GM19467 (cell line): ENCODE data around the gene AKT3.
"Not testable (repeated sequence)": the region's sequence is repeated elsewhere in the genome, so short reads cannot be mapped to it uniquely, and the experiment has no call there.

Experiments used
- ATAC-seq: cut with Tn5 transposase; IDR thresholded peaks from one replicate; pipeline ENCODE4 v1.9.1; 2021; ENCODE audit warnings: mild to moderate bottlenecking, moderate library complexity; ENCODE audit not compliant: unreplicated experiment

AKT3 gene

DNA sequence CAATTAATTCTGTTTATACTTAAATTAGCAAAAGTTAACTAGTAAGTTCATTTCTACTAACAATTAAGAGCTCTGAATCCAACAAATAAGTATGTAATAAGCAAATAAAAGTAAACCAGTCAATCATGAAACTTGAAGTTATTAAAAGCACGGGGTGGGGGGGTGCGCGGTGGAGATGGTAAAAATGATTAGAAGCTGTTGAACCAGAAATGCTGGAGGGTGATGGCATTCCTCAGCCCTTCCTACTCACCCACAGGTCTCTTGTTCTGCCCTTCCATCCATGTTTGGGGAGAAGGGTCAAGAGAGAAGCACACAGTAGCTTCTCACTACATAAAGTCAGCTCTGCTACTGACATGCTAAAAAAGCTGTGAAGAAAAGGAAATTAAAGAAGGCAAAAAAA, 63.5 kb downstream of the AKT3 start:
- ATAC-seq, result no peak

DNA sequence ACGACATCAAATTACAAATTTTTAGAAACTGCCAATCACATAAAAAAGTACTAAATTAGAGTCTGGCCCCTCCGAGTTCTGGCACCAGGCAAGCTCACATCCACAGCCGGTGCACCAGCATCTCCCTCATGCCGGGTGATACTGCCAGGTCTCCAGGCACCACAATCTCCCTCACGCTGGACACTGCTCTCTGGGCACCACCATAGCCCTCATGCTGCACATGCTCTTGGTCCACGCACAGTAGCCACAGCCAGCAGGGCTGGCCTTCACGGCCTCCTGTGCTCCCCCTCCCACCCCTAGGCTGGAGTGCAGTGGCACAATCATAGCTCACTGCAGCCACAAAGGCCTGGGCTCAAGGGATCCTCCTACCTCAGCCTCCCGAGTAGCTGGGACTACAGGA, 65.5 kb downstream of the AKT3 start:
- no peak for ATAC-seq

- no peak for ATAC-seq
Measured at GRCh38 chr1:243783714-243784113, 66.3 kb downstream of the AKT3 start.

DNA sequence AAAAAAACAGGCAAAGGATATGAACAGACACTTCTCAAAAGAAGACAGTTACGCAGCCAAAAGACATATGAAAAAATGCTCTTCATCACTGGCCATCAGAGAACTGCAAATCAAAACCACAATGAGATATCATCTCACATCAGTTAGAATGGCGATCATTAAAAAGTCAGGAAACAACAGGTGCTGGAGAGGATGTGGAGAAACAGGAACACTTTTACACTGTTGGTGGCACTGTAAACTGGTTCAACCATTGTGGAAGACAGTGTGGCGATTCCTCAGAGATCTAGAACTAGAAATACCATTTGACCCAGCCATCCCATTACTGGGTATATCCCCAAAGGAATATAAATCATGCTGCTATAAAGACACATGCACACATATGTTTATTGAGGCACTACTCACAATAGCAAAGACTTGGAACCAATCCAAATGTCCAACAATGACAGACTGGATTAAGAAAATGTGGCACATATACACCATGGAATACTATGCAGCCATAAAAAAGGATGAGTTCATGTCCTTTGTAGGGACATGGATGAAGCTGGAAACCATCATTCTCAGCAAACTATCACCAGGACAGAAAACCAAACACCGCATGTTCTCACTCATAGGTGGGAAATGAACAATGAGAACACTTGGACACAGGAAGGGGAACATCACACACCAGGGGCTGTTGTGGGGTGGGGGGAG, 77.5 kb downstream of the AKT3 start:
- ATAC-seq, result not testable (repeated sequence)

- no peak for ATAC-seq
Measured at GRCh38 chr1:243770860-243771259, 79.2 kb downstream of the AKT3 start.

DNA sequence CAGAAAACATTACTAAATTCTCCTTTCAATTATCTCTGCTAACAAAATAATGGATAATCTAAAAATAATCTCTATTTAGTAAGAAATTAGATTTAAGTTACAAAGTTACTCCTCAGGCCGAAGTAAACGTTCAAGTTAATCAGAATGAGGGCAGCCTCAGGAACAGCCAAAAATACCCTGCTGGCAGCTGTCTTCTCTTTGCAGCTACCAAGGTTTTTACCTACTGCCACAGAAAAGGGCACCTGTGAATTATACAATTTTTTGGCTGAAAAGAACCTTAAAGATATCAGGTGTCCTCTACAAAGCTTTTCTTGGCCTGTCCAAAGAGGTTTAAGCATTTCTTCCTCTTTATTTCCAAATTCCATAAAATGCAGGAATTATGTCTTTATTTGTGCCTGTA, 84.4 kb downstream of the AKT3 start:
- no peak for ATAC-seq

DNA sequence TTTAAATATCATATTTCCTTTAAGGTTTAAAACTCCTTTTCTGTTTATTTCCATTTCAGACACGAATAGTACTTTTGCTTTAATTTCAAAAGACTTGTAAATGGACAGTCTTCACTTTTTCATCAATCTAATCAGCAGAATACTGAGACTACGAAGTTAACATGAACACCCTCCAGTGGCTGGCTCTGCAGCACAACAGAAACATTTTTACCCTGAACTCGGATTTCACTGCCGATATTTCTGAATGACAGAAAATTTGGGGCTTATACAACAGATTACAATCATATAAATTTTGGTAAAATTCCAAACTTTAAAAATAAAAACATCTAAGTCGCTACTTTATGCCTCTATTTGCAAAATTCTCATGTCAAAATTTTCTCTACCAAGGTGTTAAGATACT, 86.2 kb downstream of the AKT3 start:
- no peak for ATAC-seq

DNA sequence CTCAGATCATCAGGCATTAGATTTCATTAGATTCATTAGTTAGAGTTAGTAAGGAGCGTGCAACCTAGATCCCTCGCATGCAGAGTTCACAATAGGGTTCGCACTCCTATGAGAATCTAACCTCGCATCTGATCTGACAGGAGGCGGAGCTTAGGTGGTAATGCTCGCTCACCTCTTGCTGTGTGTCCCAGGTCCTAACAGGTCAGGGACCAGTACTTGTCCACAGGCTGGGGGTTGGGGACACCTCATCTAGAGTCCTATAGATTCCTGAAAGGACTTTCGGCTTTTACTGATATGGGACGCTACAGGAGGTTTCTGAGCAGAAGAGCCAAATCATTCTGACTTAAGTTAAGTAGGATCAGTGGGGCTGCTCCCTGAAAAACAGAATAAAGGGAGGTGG, 91.4 kb downstream of the AKT3 start:
- ATAC-seq, result no peak

DNA sequence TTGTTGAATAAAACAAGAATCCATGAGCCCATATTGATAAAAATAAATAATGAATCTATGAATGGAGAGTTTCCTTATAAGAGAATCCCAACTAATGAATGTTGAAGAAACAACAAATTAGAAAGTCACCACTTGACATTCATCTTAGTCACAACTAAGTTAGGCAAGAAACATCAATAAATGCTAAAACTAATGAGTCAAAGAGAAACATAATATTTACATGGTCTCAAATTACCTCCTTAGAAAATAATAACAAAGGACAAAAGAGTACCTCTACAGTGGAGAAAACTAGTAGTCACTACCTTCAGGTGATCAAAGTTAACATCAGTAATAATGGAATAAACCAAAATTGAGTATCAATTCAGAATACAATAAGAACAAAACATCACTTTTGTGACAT, 93.5 kb downstream of the AKT3 start:
- ATAC-seq, result no peak

GRCh38 chr1:243754348-243754747, 95.7 kb downstream of the AKT3 start:
- no peak for ATAC-seq

DNA sequence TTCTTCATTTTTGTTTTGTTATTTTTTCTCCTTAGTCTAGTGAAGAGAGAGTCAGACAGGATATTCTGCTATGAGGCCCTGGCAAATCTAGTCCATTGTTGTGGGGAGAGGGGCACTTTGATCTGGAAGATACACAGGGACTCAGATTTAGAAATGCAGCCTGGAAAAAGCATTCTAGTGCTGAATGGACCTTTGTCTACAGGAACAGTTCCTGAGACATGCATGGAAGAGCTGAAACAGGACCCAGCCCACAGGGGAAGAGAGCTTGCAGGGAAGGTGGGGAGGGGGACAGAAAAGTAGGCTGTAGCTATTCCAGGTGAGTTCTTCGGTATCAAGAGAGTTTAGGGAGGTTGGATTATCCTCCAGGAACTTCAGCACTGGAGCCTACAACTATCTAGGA, 98.5 kb downstream of the AKT3 start:
- no peak for ATAC-seq

DNA sequence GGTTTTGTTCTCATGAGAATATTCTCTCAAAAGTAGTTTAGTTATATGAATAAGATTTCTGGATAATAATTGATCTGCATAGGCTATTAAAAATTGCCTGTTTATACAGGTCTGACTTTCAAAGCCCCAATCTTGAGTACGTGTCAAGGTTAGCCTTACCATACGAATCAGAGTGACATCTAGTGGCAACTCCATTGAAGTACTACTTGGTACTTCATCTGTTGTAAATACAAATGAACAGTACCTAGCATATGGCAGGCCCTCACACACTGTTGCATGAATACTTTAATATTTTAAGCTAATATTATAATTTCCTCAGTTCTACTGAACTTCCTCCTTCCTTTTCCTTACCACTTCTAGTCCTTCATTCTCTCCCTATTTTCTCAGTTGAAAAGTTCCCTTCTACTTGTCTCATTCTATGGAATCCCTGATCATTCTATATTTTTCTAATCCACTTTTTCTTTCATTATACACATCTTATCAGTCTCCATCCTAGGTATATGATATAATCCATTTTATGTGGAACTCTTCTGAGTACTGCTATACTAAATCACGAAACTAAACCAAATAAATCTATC, 101.2 kb downstream of the AKT3 start:
- peak; percentile 95 for ATAC-seq

GRCh38 chr1:243748227-243748626, 101.8 kb downstream of the AKT3 start:
- no peak for ATAC-seq

DNA sequence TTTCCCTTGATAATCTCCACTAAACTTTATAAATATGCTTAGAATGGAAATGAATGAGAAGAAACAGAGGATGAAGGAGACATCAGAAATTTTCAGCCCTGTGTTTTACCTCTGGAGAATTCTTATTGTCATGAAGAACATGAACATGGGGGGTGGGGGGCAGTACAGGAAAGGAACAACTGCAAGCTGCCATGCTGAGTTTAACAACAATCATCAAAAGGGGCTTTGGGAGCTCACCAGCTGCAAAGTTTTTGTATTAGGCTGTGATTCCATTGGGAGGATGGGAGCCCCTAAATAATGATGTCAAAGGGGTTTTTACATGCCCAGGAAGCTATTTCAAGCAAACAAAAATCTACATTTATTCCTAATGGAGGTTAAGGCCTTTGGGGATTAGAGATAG, 103.3 kb downstream of the AKT3 start:
- no peak for ATAC-seq

- no peak for ATAC-seq
Measured at GRCh38 chr1:243745356-243745755, 104.7 kb downstream of the AKT3 start.

GRCh38 chr1:243742819-243743218, 107.2 kb downstream of the AKT3 start:
- ATAC-seq, result no peak

DNA sequence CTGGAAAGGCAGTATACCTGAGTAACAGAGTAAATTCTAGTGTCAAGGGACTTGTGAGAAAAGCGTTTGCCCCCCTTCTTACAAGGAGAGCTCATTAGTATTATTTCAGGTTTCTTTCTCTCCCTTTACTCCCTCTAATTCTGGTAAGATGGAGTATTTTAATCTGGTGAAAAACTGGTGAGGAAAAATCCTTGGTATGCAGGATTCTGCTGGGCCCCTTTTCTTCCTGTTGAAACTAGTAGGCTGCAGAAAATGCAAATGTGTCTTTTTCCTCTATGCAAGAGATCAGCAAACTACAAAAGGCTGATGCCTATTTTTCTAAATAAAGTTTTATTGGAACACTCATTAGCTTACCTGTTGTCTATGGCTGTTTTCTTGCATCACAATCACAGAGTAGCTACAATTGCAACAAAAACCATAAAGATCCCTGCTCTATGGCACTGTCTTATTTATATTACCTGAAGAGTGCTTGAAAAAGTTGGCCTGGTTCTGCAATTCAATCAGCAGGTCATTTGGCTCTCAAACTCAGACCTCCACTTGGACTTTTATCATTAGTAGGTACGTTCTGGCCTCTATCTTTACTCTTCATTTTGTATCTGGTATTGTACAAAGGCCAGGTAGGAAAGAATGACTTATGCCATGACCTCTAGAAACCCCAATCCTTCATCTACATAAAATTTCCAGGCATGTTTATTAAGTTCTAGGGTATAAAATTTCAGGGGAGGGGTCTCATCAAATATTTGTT, 109.6 kb downstream of the AKT3 start:
- no peak for ATAC-seq

GRCh38 chr1:243739335-243740003, 110.6 kb downstream of the AKT3 start:
- no peak for ATAC-seq

DNA sequence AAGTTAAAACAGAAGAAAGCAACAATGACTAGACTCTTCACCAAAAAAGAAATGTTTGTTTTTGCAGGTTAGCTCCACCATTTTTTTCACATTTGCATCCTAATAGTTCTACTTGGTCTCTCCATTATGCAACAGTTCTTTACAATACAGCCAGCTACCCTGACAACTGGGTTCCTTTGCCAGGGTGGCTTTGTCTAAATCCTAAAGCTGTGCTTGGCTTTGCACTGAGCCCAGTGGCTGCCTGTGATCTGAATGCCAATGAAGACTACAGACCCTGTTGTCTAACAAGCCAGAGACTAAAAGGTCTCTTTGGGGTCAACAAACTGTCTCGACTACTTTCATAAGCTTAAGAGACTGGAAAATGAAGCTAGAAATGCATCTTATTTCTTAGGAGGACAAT, 112.0 kb downstream of the AKT3 start:
- ATAC-seq, result no peak

DNA sequence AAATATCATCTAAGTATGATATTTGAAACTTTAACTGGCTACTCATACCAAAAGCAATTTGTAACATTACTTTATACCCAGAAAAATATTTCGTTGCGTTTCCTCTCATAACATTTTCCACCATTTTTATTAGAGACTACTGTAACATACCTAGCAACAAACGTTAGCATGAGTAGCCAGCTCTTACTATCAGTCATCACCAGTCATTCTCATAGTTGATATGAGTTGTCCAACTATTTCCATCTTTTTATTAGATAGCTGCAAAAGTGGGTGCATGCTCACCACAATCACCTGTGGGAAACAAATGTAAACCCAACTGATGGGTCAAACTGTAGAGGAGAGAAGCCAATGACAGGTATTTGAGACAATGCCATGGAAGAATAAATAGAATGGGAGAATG, 114.6 kb downstream of the AKT3 start:
- no peak for ATAC-seq

DNA sequence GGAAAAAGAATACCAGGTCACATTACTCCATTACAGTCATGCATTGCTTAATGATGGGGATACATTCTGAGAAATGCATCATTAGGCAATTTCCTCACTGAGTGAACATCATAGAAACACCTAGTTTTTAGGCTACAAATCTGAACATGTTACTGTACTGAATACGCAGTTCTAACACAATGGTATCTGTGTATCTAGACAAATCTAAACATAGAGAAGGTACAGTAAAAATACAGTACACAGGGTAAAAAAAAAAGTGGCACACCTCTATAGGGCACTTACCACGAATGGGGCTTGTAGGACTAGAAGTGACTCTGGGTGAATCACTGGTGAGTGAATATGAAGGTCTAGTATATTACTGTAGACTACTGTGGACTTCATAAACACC, 115.7 kb downstream of the AKT3 start:
- no peak for ATAC-seq
